Panc1 (cell line): ENCODE results near the gene SRC.

Experiments
- CTCF ChIP-seq: fragments of 450-650 bp; IDR thresholded peaks from 2 replicates; pipeline ENCODE4 v1.5.1; 2017; ENCODE audit warnings: mild to moderate bottlenecking
- POLR2AphosphoS5 ChIP-seq: IDR thresholded peaks from 2 replicates; pipeline ENCODE4 v1.6.1; 2012; ENCODE audit warnings: mild to moderate bottlenecking, low read depth, low read length, moderate library complexity
- REST ChIP-seq, 2 experiments: IDR thresholded peaks; 2 replicates each; pipeline ENCODE4 v1.6.1; 2011 to 2012; ENCODE audit warnings: low read depth in 2 of 2, control low read depth in 1 of 2, low read length in 1 of 2, mild to moderate bottlenecking in 1 of 2, moderate library complexity in 1 of 2; ENCODE audit not compliant: insufficient read depth in 1 of 2
- SIN3A ChIP-seq: IDR thresholded peaks from 2 replicates; pipeline ENCODE4 v1.6.1; 2012; ENCODE audit warnings: low read depth, mild to moderate bottlenecking, low read length, moderate library complexity, borderline replicate concordance; ENCODE audit not compliant: insufficient read depth
- TCF7L2 ChIP-seq: IDR thresholded peaks from 2 replicates; pipeline ENCODE4 v1.6.1; 2011; ENCODE audit warnings: mild to moderate bottlenecking, low read depth, low read length, inconsistent platforms

- TF ChIP-seq CTCF (no peak), SIN3A (no peak), POLR2AphosphoS5 (no peak), REST (IDR thresholded peaks at IDR 0.05; ENCODE audit: insufficient read depth in 1 of 2, low read depth in 2 of 2, low read length in 1 of 2) (no peak), TCF7L2 (no peak)
Measured at GRCh38 chr20:37390503-37390890, 44.6 kb downstream of the SRC start.
